ENCODE data around the gene ATP11A. TPM values are rescaled to one million over a fixed set of nuclear protein-coding genes. Genes with fewer than 3 reads are reported as not detected.
A peak's percentile ranks its signal among the peaks of the same experiment; 100 is the strongest.

Gene ATP11A
- polyA plus RNA-seq (2014; cell fraction: cytosol; rRNA removed), result 5.8 and 7.6 TPM in 2 replicates
- polyA plus RNA-seq (2014; cell fraction: nucleus; rRNA removed), result 19.1 and 51.5 TPM in 2 replicates

- DNase-seq (ENCODE audit: low spot score), result peak; percentile 77
These were observed at the start of gene ATP11A for GRCh38 chr13:112689303-112690245. ATP11A (plus strand) TSS chr13:112690038; CDS start chr13:112690417, 379 bp downstream.

GRCh38 chr13:112641456-112642089 lies 48.3 kb upstream of the ATP11A start:
- DNase-seq (ENCODE audit: low spot score), result no peak

GRCh38 chr13:112642090-112642460 lies 47.8 kb upstream of the ATP11A start:
- no peak for DNase-seq (ENCODE audit: low spot score)

GRCh38 chr13:112643759-112644459 lies 45.9 kb upstream of the ATP11A start:
- DNase-seq (ENCODE audit: low spot score), result no peak

GRCh38 chr13:112645327-112645914 lies 44.4 kb upstream of the ATP11A start:
- DNase-seq (ENCODE audit: low spot score), result no peak

GRCh38 chr13:112647256-112647655 lies 42.6 kb upstream of the ATP11A start:
- DNase-seq (ENCODE audit: low spot score), result no peak

GRCh38 chr13:112648101-112648500 lies 41.7 kb upstream of the ATP11A start:
- no peak for DNase-seq (ENCODE audit: low spot score)

- no peak for DNase-seq (ENCODE audit: low spot score)
These were observed 40.7 kb upstream of the ATP11A start for GRCh38 chr13:112648966-112649690.

GRCh38 chr13:112651311-112651710 lies 38.5 kb upstream of the ATP11A start:
- no peak for DNase-seq (ENCODE audit: low spot score)

- peak; percentile 81 for DNase-seq (ENCODE audit: low spot score)
These were observed 37.9 kb upstream of the ATP11A start for GRCh38 chr13:112651750-112652511.

GRCh38 chr13:112652512-112653070 lies 37.2 kb upstream of the ATP11A start:
- no peak for DNase-seq (ENCODE audit: low spot score)

GRCh38 chr13:112653071-112653470 lies 36.8 kb upstream of the ATP11A start:
- no peak for DNase-seq (ENCODE audit: low spot score)

- DNase-seq (ENCODE audit: low spot score), result no peak
These were observed 33.9 kb upstream of the ATP11A start for GRCh38 chr13:112655913-112656312.

- DNase-seq (ENCODE audit: low spot score), result peak; percentile 48
These were observed 31.9 kb upstream of the ATP11A start for GRCh38 chr13:112657850-112658445.

GRCh38 chr13:112658808-112659207 lies 31.0 kb upstream of the ATP11A start:
- DNase-seq (ENCODE audit: low spot score), result no peak

GRCh38 chr13:112661291-112661690 lies 28.5 kb upstream of the ATP11A start:
- DNase-seq (ENCODE audit: low spot score), result no peak

GRCh38 chr13:112664501-112665203 lies 25.2 kb upstream of the ATP11A start:
- DNase-seq (ENCODE audit: low spot score), result no peak

GRCh38 chr13:112668924-112669323 lies 20.9 kb upstream of the ATP11A start:
- no peak for DNase-seq (ENCODE audit: low spot score)
